Measurements from ENCODE around the gene SH2D4B.

SH2D4B gene

GRCh38 chr10:80504158-80504811, 33.4 kb upstream of the SH2D4B start:
- DNase-seq (ENCODE audit: low read depth, low spot score): no peak

GRCh38 chr10:80504897-80505465, 32.7 kb upstream of the SH2D4B start:
- no peak for DNase-seq (ENCODE audit: low read depth, low spot score)

- no peak for DNase-seq (ENCODE audit: low read depth, low spot score)
Measured at GRCh38 chr10:80506189-80506575, 31.5 kb upstream of the SH2D4B start.

- no peak for DNase-seq (ENCODE audit: low read depth, low spot score)
Measured at GRCh38 chr10:80506836-80507487, 30.7 kb upstream of the SH2D4B start.

DNA sequence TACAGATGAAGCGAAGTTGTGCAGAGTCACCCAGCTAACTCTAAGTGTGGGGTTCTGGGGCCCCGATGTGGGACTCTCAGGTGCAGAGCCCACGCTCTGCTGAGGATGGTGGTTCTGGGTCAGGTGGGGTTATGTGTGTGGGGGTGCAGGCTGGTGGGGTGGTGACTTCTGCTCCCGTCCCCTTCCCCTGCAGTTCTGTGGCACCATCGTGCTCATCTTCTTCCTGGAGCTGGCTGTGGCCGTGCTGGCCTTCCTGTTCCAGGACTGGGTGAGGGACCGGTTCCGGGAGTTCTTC, 28.6 kb upstream of the SH2D4B start:
- DNase-seq (ENCODE audit: low read depth, low spot score): no peak

GRCh38 chr10:80509403-80510161, 28.1 kb upstream of the SH2D4B start:
- peak; percentile 70 for DNase-seq (ENCODE audit: low read depth, low spot score)

DNA sequence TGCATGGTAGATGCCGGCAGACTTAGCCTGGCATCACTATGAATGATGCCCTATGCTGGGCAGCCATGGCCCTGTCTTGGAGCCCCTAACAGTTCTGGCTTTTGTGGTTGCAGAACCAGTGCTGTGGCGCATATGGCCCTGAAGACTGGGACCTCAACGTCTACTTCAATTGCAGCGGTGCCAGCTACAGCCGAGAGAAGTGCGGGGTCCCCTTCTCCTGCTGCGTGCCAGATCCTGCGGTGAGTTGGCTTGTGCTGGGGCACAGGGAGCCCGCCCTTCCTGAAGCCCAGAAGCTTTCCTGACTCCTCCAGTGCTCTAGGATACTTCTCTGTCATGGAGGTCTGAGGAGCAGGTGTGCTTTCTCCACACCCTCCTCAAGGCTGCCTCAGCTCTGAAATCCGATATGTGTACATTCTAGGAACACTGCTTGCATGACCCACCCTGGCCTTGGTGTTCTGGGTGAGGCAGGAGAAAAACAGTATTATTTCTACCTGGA, 25.6 kb upstream of the SH2D4B start:
- DNase-seq (ENCODE audit: low read depth, low spot score): no peak

DNA sequence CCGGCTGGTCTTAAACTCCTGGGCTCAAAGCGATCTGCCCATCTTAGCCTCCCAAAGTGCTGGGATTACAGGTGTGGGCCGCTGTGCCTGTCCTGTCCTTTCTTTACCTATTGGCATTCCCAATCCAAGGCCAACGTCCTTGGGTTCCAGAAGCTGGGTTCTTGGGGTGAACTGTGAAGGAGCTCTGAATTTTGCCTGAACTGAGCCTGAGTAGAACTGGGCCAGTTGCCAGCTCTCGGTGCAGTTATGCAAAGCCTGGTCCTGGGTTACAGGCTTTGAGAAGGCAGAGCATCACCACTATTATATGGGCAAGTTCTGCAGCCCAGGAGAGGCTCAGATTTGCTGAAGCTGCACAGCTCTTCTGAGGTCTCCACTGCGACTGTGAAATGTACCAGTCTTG, 24.6 kb upstream of the SH2D4B start:
- no peak for DNase-seq (ENCODE audit: low read depth, low spot score)

- DNase-seq (ENCODE audit: low read depth, low spot score): no peak
Measured at GRCh38 chr10:80515511-80515910, 22.2 kb upstream of the SH2D4B start.

DNA sequence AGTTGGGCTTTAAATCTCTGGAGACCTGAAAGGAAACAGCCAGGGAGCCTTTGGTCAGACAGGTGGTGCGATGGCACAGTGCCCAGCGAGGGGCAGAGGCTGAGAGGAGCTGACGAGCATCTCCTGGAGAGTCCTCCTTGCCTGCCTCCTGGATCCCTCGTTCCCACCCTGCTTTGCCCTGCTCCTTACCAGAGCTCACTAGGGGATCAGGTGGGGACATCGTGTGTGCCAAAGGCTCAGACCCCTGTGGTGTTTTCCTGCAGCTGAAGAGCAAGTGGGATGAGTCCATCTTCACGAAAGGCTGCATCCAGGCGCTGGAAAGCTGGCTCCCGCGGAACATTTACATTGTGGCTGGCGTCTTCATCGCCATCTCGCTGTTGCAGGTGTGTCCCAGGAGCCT, 21.8 kb upstream of the SH2D4B start:
- DNase-seq (ENCODE audit: low read depth, low spot score): no peak

DNA sequence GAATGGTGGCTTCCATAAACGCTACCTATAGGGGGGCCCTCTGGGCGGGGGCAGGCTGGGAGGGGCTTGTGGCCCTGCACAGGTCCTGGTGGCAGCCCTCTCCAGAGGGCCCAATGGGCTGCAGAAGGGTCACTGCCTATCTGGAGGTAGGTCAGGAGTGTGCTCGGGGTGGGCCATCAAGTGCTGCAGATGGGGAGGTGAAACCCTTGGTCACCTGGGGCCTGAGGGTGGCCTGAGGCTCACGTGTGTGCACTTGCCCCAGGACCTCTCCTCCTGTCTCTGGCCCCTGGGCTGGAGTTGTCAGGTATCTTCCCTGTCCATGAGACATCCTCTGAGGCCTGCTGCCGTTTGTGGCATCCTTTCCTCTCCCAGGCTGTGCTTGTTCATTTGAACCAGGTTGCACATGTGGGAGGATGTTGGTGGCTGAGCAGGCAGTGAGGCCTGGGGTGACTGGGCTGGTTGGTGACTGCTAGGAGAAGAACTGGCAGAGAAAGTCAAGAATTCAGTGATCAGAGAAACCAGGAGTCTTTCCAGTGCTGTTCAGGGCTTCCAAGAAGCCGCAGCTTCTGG, 21.1 kb upstream of the SH2D4B start:
- no peak for DNase-seq (ENCODE audit: low read depth, low spot score)

DNA sequence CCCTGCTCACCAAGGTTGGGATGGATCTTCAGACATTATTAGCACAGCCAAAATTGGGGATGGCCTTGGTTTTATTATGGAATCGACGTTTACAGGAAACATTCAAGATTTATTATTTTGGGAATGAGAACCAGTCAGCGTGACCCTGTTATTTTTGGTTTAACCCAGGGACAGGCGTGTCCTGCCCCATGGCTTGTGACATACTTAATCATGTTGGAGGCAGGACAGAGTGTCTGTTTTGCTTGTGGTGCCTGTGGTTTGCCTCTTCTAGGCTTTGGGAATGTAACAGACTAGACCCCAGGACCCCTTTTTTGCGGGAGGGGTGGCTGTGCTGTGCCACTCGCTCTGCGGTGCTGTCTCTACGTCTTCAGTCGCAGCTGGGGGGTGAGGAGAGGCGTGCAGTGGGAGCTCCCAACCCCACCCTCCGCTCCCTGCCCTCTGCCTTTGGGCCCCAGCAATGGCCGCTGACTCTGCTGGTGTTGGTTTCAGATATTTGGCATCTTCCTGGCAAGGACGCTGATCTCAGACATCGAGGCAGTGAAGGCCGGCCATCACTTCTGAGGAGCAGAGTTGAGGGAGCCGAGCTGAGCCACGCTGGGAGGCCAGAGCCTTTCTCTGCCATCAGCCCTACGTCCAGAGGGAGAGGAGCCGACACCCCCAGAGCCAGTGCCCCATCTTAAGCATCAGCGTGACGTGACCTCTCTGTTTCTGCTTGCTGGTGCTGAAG, 20.1 kb upstream of the SH2D4B start:
- DNase-seq (ENCODE audit: low read depth, low spot score): no peak

DNA sequence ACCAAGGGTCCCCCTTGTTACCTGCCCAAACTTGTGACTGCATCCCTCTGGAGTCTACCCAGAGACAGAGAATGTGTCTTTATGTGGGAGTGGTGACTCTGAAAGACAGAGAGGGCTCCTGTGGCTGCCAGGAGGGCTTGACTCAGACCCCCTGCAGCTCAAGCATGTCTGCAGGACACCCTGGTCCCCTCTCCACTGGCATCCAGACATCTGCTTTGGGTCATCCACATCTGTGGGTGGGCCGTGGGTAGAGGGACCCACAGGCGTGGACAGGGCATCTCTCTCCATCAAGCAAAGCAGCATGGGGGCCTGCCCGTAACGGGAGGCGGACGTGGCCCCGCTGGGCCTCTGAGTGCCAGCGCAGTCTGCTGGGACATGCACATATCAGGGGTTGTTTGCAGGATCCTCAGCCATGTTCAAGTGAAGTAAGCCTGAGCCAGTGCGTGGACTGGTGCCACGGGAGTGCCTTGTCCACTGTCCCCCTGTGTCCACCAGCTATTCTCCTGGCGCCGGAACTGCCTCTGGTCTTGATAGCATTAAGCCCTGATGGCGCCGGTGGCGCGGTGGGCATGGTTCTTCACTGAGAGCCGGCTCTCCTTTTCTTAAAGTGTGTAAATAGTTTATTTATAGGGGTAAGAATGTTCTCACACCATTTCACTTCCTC, 19.4 kb upstream of the SH2D4B start:
- DNase-seq (ENCODE audit: low read depth, low spot score): no peak

DNA sequence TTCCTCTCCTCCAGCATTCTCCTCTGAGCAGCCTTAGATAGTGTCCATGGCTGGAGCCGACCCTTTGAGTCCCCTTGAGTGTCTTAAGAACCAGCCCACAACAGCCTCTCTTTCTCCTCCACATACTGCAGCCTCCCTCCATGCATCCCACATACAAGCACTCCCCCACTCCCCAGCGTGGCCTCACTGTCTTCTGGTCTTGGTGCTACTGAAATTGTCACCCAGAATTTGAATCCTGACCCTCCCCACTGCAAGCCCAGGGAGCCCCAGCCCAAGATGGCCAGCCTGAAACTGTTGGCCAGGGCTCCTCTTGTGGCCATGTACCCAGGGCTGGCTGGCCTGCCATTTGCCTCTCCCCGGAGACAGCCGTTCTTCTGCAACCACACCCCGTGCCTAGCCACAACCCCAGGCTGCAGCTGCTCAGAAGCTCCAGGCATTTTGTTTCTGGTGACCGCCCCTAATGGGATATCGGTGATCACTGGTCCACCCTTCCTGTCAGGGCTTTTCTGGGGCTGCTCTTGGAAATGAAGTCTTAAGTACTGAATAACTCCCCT, 18.8 kb upstream of the SH2D4B start:
- no peak for DNase-seq (ENCODE audit: low read depth, low spot score)

DNA sequence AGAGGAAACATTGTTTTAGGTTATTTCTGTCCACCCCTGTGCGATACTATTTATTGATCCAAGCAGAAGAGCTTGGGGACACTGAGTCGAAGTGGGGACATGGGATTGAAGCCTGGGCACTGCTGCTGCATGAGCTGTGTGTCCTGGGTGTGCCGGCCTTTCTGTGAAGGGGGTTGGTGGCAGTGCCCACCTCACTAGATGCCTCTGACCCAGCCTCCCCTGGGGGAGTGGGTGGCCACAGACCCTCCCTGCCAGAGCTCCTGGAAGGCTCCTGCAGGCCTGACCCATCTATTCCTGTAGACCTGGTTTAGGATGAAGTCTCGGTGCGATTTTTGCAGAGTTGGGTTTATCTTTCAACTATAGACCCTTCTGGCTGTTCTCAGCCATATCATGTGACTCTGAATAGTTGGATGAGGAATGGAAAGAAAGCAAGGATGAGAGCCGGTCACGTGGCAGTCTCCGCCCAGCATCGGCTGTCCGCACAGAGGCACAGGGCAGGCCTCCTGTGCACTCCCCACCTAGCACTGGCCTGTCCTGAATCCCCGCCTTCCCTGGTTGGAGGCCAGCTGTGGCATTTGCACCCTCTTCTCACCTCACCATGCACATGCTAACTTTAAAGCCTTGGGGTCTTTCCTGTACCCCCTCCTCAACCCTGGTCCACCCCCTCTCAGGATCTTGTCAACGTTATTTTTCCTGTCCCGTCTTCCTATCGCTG, 17.6 kb upstream of the SH2D4B start:
- no peak for DNase-seq (ENCODE audit: low read depth, low spot score)

DNA sequence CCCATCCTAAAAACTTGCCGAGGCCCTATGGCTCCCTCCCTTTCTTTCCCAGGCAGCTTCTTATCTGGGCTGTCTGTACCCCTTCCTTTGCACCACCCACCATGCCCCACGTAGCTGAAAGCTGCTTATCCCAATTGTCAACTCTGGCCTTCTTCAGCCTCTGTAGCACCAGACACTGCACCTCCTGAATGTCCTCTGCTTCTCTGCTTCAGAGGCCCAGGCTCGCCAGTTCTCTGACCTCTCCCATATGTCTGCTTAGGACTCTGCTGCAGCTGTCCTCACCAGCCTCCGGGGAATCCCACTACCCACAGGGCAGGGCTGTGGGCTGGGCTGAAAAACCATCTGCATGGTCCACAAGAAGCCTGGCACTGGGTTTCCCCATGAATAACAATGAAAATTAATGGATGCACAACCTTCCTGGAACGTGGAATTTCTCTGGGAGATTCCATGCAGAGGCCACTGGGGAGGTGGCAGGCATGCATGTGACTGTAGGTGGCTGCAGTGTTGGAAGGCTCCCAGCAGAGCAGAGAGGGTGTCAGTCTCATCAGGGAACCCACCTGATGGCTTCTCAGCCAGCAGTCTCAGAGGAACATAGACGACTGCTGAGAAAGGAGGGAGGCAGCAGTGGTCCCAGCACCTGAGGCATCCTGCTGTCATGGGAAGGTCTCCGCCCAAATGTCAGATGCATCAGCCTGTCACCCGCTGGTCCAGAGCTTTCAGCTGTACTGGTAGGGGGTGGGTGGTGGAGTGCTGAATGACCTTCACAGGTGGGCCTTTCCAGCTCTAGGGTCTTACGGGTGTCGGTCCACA, 16.8 kb upstream of the SH2D4B start:
- no peak for DNase-seq (ENCODE audit: low read depth, low spot score)

- no peak for DNase-seq (ENCODE audit: low read depth, low spot score)
Measured at GRCh38 chr10:80522756-80523363, 14.8 kb upstream of the SH2D4B start.

- DNase-seq (ENCODE audit: low read depth, low spot score): no peak
Measured at GRCh38 chr10:80523773-80524172, 13.9 kb upstream of the SH2D4B start.
